ENCODE results near the gene BAZ1A.

DNA sequence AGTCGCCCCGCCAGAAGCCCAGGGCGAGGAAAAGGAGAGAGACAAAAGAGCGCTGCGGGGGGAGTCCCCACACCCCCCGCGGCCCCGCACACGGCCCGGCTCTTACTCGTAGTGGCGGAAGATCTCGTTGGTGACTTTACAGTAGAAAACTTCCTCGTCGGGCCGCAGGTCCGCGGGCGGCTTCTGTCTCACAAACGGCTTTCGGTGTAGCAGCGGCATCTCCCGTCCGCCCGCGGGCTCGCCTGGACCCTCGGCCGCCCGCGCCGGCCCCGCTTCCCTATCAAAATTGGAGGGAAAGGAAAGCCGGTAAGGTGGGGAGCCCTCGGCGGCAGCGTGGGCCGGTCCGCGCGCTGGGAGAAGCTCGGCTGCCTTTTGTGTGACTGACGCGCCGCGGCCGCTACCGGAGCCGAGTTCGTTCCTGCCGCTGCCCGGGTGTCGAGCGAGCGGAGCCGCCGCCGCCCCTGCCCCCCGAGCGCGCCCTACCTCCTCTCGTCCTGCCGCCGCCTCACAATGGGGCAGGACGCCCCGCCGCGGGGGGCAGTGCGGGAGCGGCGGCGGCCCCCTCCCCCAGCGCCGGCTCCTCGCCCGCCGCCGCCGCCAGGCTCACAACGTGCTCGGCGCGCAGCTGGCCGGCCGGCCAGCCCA is 652 bp downstream of the BAZ1A start:
- TF ChIP-seq, protein P1, sequence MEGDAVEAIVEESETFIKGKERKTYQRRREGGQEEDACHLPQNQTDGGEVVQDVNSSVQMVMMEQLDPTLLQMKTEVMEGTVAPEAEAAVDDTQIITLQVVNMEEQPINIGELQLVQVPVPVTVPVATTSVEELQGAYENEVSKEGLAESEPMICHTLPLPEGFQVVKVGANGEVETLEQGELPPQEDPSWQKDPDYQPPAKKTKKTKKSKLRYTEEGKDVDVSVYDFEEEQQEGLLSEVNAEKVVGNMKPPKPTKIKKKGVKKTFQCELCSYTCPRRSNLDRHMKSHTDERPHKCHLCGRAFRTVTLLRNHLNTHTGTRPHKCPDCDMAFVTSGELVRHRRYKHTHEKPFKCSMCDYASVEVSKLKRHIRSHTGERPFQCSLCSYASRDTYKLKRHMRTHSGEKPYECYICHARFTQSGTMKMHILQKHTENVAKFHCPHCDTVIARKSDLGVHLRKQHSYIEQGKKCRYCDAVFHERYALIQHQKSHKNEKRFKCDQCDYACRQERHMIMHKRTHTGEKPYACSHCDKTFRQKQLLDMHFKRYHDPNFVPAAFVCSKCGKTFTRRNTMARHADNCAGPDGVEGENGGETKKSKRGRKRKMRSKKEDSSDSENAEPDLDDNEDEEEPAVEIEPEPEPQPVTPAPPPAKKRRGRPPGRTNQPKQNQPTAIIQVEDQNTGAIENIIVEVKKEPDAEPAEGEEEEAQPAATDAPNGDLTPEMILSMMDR (conservative IDR thresholded peaks at IDR 0.05): no peak
- no peak for TF ChIP-seq EZH2 (IDR thresholded peaks at IDR 0.05; ENCODE audit: low read depth)
